PC-9 (cell line): ENCODE measurements around the gene GAPDHS. TPM values are rescaled to one million over a fixed set of nuclear protein-coding genes. Genes with fewer than 3 reads are reported as not detected.

Experiments
- BruUV-seq: library from RNA; stranded (reverse); fragments of 400-500 nt; replicated peaks from 2 replicates; lab custom pipeline; 2021; lab: Mats Ljungman, UMichigan
- CTCF ChIA-PET: fragments of 300-600 bp; sonication (Branson Sonifier 250); formaldehyde crosslinking; loops from one replicate; lab custom pipeline; 2022; ENCODE audit warnings: antibody characterized with exemption; lab: Charles Lee
- POLR2A ChIA-PET: fragments of 300-600 bp; sonication (Branson Sonifier 250); formaldehyde crosslinking; loops from one replicate; lab custom pipeline; 2022; ENCODE audit warnings: antibody characterized with exemption; ENCODE audit not compliant: unreplicated experiment; lab: Charles Lee
- DNase-seq, 2 experiments: peaks; one replicate each; pipeline versions ENCODE4 v3.0.0 to v3.0.0-alpha.2; 2015 to 2022; ENCODE audit warnings: mixed read lengths in 1 of 2
- H2AFZ ChIP-seq: fragments of 200-600 bp; sonication (generic); 2 replicates; pipeline ENCODE4 v1.8.1; 2017; ENCODE audit warnings: antibody characterized with exemption
- H3F3A ChIP-seq: fragments of 200-600 bp; sonication (generic); 2 replicates; pipeline ENCODE4 v1.8.1; 2017; ENCODE audit warnings: antibody characterized with exemption, mild to moderate bottlenecking, low read depth; ENCODE audit not compliant: insufficient read depth
- H3K27ac ChIP-seq: fragments of 200-600 bp; sonication (generic); 2 replicates; pipeline ENCODE4 v1.6.1; 2016; ENCODE audit warnings: mixed run types
- H3K27me3 ChIP-seq: fragments of 200-600 bp; sonication (generic); 2 replicates; pipeline ENCODE4 v1.6.1; 2016; ENCODE audit warnings: low read depth, mixed run types; ENCODE audit not compliant: insufficient read depth
- H3K36me3 ChIP-seq: fragments of 200-600 bp; sonication (generic); 2 replicates; pipeline ENCODE4 v1.6.1; 2016; ENCODE audit warnings: low read depth, mixed run types
- H3K4me1 ChIP-seq: fragments of 200-600 bp; sonication (generic); replicated peaks from 2 replicates; pipeline ENCODE4 v1.6.1; 2016; ENCODE audit warnings: mixed run types; ENCODE audit not compliant: insufficient read depth
- H3K4me2 ChIP-seq: fragments of 200-600 bp; sonication (generic); 2 replicates; pipeline ENCODE4 v1.6.1; 2017; ENCODE audit warnings: mixed run types
- H3K4me3 ChIP-seq: fragments of 200-600 bp; sonication (generic); 2 replicates; pipeline ENCODE4 v1.6.1; 2016; ENCODE audit warnings: mixed run types
- H3K79me2 ChIP-seq: fragments of 200-600 bp; sonication (generic); 2 replicates; pipeline ENCODE4 v1.6.1; 2017; ENCODE audit warnings: low read depth, mixed run types
- H3K9me2 ChIP-seq: fragments of 200-600 bp; sonication (generic); 2 replicates; pipeline ENCODE4 v1.8.1; 2017; ENCODE audit warnings: mild to moderate bottlenecking; ENCODE audit not compliant: insufficient read depth
- H3K9me3 ChIP-seq: fragments of 200-600 bp; sonication (generic); 2 replicates; pipeline ENCODE4 v1.8.1; 2016; ENCODE audit warnings: low read depth; ENCODE audit not compliant: insufficient read depth
- H4K20me1 ChIP-seq: fragments of 200-600 bp; sonication (generic); 2 replicates; pipeline ENCODE4 v1.8.1; 2017; ENCODE audit not compliant: insufficient read depth
- EZH2 ChIP-seq: fragments of 200-600 bp; sonication (generic); IDR thresholded peaks from 2 replicates; pipeline ENCODE4 v1.8.0; 2017; ENCODE audit warnings: antibody characterized with exemption, low read depth
- intact Hi-C: fragments of 100-400 bp; cut with micrococcal nuclease; formaldehyde crosslinking; loops from one replicate; pipeline ENCODE4 v1.10.0; 2022; ENCODE audit not compliant: unreplicated experiment
- total RNA-seq: library from RNA; stranded (reverse); gene quantifications from 2 replicates; pipeline ENCODE4 v1.2.3, GENCODE V29; 2021
- TF ChIP-seq, protein P1 (sequence below): fragments of 200-600 bp; sonication (generic); conservative IDR thresholded peaks from 2 replicates; pipeline ENCODE4 v1.6.1; 2017; ENCODE audit warnings: mixed run types, antibody characterized with exemption, mild to moderate bottlenecking, moderate library complexity

Gene GAPDHS
- total RNA-seq, 1 experiment from 2014 or later: not detected

DNA sequence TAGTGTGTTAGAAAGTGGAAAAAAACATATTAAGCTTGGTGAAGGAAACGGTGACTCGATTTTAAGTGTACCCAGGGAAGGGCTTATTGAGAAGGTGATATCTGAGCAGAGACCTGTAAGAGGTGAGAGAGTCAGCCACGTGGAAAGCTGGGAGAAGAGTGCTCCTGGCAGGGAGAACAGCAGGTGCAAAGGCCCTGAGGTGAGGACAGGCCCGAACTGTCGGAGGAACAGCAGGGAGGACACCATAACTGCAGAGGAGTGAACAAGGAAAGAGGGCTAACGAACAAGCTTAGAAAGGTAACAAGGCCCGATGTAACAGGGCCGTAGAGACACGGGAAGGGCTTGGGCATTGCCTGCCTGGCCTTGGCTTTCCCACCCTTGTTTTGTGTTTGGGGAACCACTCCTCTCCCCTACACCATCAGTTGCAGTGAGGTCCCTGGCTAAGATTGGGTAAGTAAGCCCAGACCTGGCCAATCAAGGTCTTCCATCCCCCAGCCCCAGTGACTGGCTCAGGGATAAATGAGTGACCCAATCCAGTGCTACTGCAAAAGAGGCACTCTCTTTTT is 22.9 kb downstream of the GAPDHS start:
- TF ChIP-seq, protein P1, sequence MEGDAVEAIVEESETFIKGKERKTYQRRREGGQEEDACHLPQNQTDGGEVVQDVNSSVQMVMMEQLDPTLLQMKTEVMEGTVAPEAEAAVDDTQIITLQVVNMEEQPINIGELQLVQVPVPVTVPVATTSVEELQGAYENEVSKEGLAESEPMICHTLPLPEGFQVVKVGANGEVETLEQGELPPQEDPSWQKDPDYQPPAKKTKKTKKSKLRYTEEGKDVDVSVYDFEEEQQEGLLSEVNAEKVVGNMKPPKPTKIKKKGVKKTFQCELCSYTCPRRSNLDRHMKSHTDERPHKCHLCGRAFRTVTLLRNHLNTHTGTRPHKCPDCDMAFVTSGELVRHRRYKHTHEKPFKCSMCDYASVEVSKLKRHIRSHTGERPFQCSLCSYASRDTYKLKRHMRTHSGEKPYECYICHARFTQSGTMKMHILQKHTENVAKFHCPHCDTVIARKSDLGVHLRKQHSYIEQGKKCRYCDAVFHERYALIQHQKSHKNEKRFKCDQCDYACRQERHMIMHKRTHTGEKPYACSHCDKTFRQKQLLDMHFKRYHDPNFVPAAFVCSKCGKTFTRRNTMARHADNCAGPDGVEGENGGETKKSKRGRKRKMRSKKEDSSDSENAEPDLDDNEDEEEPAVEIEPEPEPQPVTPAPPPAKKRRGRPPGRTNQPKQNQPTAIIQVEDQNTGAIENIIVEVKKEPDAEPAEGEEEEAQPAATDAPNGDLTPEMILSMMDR: no peak
- TF ChIP-seq EZH2: no peak
- no peaks in the 10 kb centered on the region for H3K4me1 ChIP-seq
- intact Hi-C loops: no loop called here
- H3K27me3 ChIP-seq: peaks cover 12% of the 10 kb centered on the region
- H3K9me2 ChIP-seq: no peaks in the 10 kb centered on the region
- H3K9me3 ChIP-seq: no peaks in the 10 kb centered on the region
- no peaks in the 10 kb centered on the region; the same call in none of the 2 replicates for H3F3A ChIP-seq
- no peak overlapping the region for H3K4me3 ChIP-seq
- CTCF ChIA-PET: no interaction called here
- no peaks in the 10 kb centered on the region for H4K20me1 ChIP-seq
- no peak overlapping the region for H3K4me2 ChIP-seq
- H3K36me3 ChIP-seq: no peaks in the 10 kb centered on the region
- BruUV-seq: no TSS peak
- H3K79me2 ChIP-seq: no peaks in the 10 kb centered on the region
- no peak for DNase-seq
- POLR2A ChIA-PET: interaction anchor here (0.6 kb wide), 1 partner anchor 197 kb away, joined by 4 read pairs; no protein-coding TSS in a partner anchor
- no peak overlapping the region for H3K27ac ChIP-seq
- no peak overlapping the region for H2AFZ ChIP-seq

DNA sequence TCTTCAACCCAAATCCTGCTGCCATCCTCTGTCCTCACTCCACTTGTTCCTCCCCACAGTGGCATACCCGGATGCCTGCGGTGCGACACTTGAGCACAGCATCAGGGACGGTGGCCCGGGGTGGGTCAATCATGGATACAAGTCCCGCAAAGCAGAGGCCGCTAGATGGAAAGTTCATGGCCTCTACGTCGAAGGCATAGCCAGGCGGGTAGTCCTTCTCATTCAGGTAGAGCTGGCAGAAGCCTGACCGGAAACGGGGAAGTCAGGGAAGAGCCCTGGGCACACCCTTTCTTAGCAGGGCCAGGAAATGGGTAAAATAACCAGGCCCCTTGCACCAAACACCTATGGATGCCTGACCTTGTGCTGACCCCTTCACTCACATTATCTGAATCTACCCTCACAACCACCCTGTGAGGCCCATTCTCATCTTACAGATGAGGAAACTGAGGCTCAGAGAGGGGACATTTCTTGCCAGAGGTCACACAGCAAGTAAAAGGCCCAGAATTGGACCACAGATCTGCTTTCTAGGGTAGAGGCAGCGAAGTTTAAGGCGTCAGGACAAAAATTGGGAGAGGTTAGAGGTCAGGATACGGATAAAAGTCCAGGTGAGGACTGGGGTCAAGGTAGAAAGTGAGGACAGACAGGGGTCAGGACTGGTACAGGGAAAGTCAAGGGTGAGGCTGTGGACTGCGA is 23.7 kb downstream of the GAPDHS start:
- H3K4me2 ChIP-seq: no peak overlapping the region
- POLR2A ChIA-PET: no interaction called here

More for the DNA sequence above, 23.7 kb downstream of the GAPDHS start:
- H3K4me1 ChIP-seq: no peaks in the 10 kb centered on the region
- no peak for DNase-seq
- TF ChIP-seq EZH2: no peak
- TF ChIP-seq, protein P1: no peak
- no peaks in the 10 kb centered on the region for H3K36me3 ChIP-seq
- no TSS peak for BruUV-seq
- H3F3A ChIP-seq: no peaks in the 10 kb centered on the region; the same call in none of the 2 replicates
- no peak overlapping the region for H3K27ac ChIP-seq
- CTCF ChIA-PET: interaction anchor here (0.6 kb wide), 1 partner anchor 116 kb away, joined by 3 read pairs; no protein-coding TSS in a partner anchor
- H3K27me3 ChIP-seq: peaks cover 20% of the 10 kb centered on the region
- H4K20me1 ChIP-seq: no peaks in the 10 kb centered on the region
- no peaks in the 10 kb centered on the region for H3K9me3 ChIP-seq
- H3K4me3 ChIP-seq: no peak overlapping the region
- H3K9me2 ChIP-seq: no peaks in the 10 kb centered on the region
- H3K79me2 ChIP-seq: no peaks in the 10 kb centered on the region
- H2AFZ ChIP-seq: no peak overlapping the region
- intact Hi-C loops: no loop called here
